Measurements from ENCODE around the gene KCNMA1. TPM values are rescaled to one million over a fixed set of nuclear protein-coding genes. Genes with fewer than 3 reads are reported as not detected.

Gene KCNMA1
- total and polyA plus RNA-seq, 9 of the 15 experiments (the other 6 are each of a cell fraction or from before 2014, with no cell fraction given), result 0.01 to 0.95 (median 0.15) TPM; not detected in 4

GRCh38 chr10:77513781-77514331 lies 123.8 kb downstream of the KCNMA1 start (continued):
- no peak for TF ChIP-seq CEBPB (tag; IDR thresholded peaks at IDR 0.05)
- no peak for TF ChIP-seq SFPQ (IDR thresholded peaks at IDR 0.05; ENCODE audit: low read depth, low read length)

- in situ Hi-C loops (cut with MboI) (no loop called here), intact Hi-C loops (cut with micrococcal nuclease) (no loop called here)
- Histone ChIP-seq H3K4me2 (ENCODE audit: insufficient read depth, low read length) (no peak overlapping the region), H3K9me3 (replicated peaks; ENCODE audit: control insufficient read depth, insufficient read depth, low read depth, low read length) (no peaks in the 10 kb centered on the region), H3K4me1 (replicated peaks in 1 of 2; ENCODE audit: control insufficient read depth in 2 of 2, insufficient read depth in 2 of 2, low read length in 2 of 2) (no peaks in the 10 kb centered on the region), H3K27ac (ENCODE audit: extremely low read depth, low read depth, low read length) (no peak overlapping the region), H3K9ac (ENCODE audit: insufficient read depth in 1 of 2, low read depth in 2 of 2, low read length in 2 of 2) (no peak overlapping the region), H3K36me3 (ENCODE audit: control insufficient read depth, insufficient read depth, low read length) (no peaks in the 10 kb centered on the region), H3K9me1 (ENCODE audit: control insufficient read depth, insufficient read depth, low read length) (no peaks in the 10 kb centered on the region), H3K27me3 (ENCODE audit: control insufficient read depth in 2 of 2, insufficient read depth in 2 of 2, low read length in 2 of 2) (peaks cover 5 to 34% of the 10 kb centered on the region in 2 experiments), H2AFZ (ENCODE audit: low read depth, low read length) (no peak overlapping the region), H3K4me3 (no peak overlapping the region), H3K79me2 (ENCODE audit: control insufficient read depth, insufficient read depth, low read length) (no peaks in the 10 kb centered on the region), H4K20me1 (replicated peaks; ENCODE audit: control insufficient read depth, insufficient read depth, low read length) (no peaks in the 10 kb centered on the region)
- FAIRE-seq, result no peak
- no peak for DNase-seq (ENCODE audit: extremely low read depth in 1 of 4, low spot score in 3 of 4)
- ChIA-PET POLR2A (interaction anchor here (0.5 to 1.7 kb wide), 3 partner anchors 9 to 1203 kb away, joined by 4 to 5 read pairs (median 5); no protein-coding TSS in a partner anchor), CTCF (ENCODE audit: low intra/inter-chr PET ratio) (no interaction called here)
- ATAC-seq, result no peak
- BruUV-seq (replicated peaks), result no TSS peak
- 1% methylated on average over 7 of the region's 7 CpGs for WGBS (ENCODE audit: insufficient coverage, low coverage, missing lambda C conversion rate)
- TF ChIP-seq ZBED1 (IDR thresholded peaks at IDR 0.05), result no peak
- no peak for TF ChIP-seq ATF3 (IDR thresholded peaks at IDR 0.05)
- no peak for TF ChIP-seq ATF3 (CRISPR knock-in tag; conservative IDR thresholded peaks at IDR 0.05)
- TF ChIP-seq CREB3 (tag; conservative IDR thresholded peaks at IDR 0.05; ENCODE audit: low read depth), result no peak
- no peak for TF ChIP-seq TCF7L2 (IDR thresholded peaks at IDR 0.05; ENCODE audit: low read depth, low read length)
- no peak for TF ChIP-seq CC2D1A (IDR thresholded peaks at IDR 0.05)
- TF ChIP-seq KLF1 (tag; IDR thresholded peaks at IDR 0.05), result no peak
- TF ChIP-seq YY1 (IDR thresholded peaks at IDR 0.05; ENCODE audit: borderline replicate concordance in 1 of 3, control insufficient read depth in 1 of 3, extremely low read depth in 1 of 3, insufficient read depth in 3 of 3, insufficient read length in 1 of 3, insufficient replicate concordance in 2 of 3, low read depth in 1 of 3, low read length in 2 of 3), result no peak
- TF ChIP-seq VEZF1 (CRISPR knock-in tag; IDR thresholded peaks at IDR 0.05), result no peak
- no peak for TF ChIP-seq FOXP1 (CRISPR knock-in tag; IDR thresholded peaks at IDR 0.05)
- no peak for TF ChIP-seq CREBBP (IDR thresholded peaks at IDR 0.05; ENCODE audit: low read depth, low read length)
- no peak for TF ChIP-seq POLR3G (IDR thresholded peaks at IDR 0.05; ENCODE audit: extremely low read depth, insufficient read length, insufficient replicate concordance)
These were observed 124.4 kb downstream of the KCNMA1 start for GRCh38 chr10:77513220-77513619.
